Kidney (tissue), 14 donors: ENCODE results near the gene AMTN. TPM values are rescaled to one million over a fixed set of nuclear protein-coding genes. Genes with fewer than 3 reads are reported as not detected.
"Not testable (repeated sequence)": the region's sequence is repeated elsewhere in the genome, so short reads cannot be mapped to it uniquely, and the experiment has no call there.

Experiments
- DNase-seq, 5 donors: peaks; one replicate each; pipeline ENCODE4 v3.0.0-alpha.2; 2013 to 2020
- FAIRE-seq: peaks from 2 replicates; lab custom pipeline; 2012; peaks lifted over from hg19 to GRCh38; lab: Jason Lieb, UNC
- H3K27ac ChIP-seq, 2 donors: one replicate each; pipeline ENCODE4 v1.7.0; 2013; ENCODE audit warnings: low read depth in 2 of 2, low read length in 2 of 2, inconsistent platforms in 1 of 2
- H3K27me3 ChIP-seq: one replicate; pipeline ENCODE4 v1.7.1; 2013; ENCODE audit warnings: low read length, inconsistent platforms; ENCODE audit not compliant: control insufficient read depth, insufficient read depth
- H3K36me3 ChIP-seq, 3 donors: one replicate each; pipeline versions ENCODE4 v1.7.0 to v1.7.1; 2013; ENCODE audit warnings: low read length in 3 of 3, control low read depth in 1 of 3, inconsistent platforms in 1 of 3; ENCODE audit not compliant: insufficient read depth in 3 of 3, control insufficient read depth in 2 of 3
- H3K4me1 ChIP-seq, 3 donors: one replicate each; pipeline versions ENCODE4 v1.7.0 to v1.7.1; 2013; ENCODE audit warnings: low read length in 3 of 3, inconsistent platforms in 1 of 3, low read depth in 1 of 3; ENCODE audit not compliant: control insufficient read depth in 2 of 3, insufficient read depth in 2 of 3
- H3K4me3 ChIP-seq, 3 donors: one replicate each; pipeline versions ENCODE4 v1.7.0 to v1.8.1; 2013; ENCODE audit warnings: low read length in 3 of 3, control low read depth in 1 of 3, inconsistent platforms in 1 of 3
- H3K9ac ChIP-seq, 3 donors: one replicate each; pipeline versions ENCODE4 v1.7.0 to v1.7.1; 2013; ENCODE audit warnings: low read length in 3 of 3, control low read depth in 1 of 3, inconsistent platforms in 1 of 3
- H3K9me3 ChIP-seq, 3 donors: one replicate each; pipeline versions ENCODE4 v1.7.0 to v1.7.1; 2013; ENCODE audit warnings: low read length in 3 of 3, control low read depth in 1 of 3, inconsistent platforms in 1 of 3; ENCODE audit not compliant: control insufficient read depth in 2 of 3, insufficient read depth in 1 of 3
- CTCF ChIP-seq: IDR thresholded peaks from 3 replicates; pipeline ENCODE4 v1.5.1; 2012; ENCODE audit warnings: mild to moderate bottlenecking, moderate library complexity, borderline replicate concordance; ENCODE audit not compliant: insufficient read depth; ENCODE audit errors: extremely low read depth
- intact Hi-C: fragments of 100-400 bp; cut with DNase I; formaldehyde crosslinking; loops from one replicate; pipeline ENCODE4 v1.11.1; 2022
- polyA plus RNA-seq: library from polyadenylated mRNA; stranded (reverse); fragments of 350-450 nt; fragmentation: Illumina TruSeq; extraction: RNeasy Lipid Tissue Mini Kit (QIAGEN cat#74804); gene quantifications from one replicate; pipeline ENCODE4 v1.2.3, GENCODE V29; 2014; ENCODE audit warnings: low read depth, low replicate concordance; ENCODE audit not compliant: insufficient read depth
- total RNA-seq: library from RNA; stranded (reverse); fragmentation: NEBNext Ultra II Directional; extraction: Animal tissue kit (Norgen Biotek cat#: 25700); gene quantifications from one replicate; pipeline ENCODE4 v1.2.1, GENCODE V29; 2021
- donor health status: control.
- donor health status: control.
- donor health status: control.
- donor health status: control.
- donor health status: control.
- donor health status: DM: yes; HTN: yes; CAD: no.
- donor health status: Normal renal cell carcinoma (clear cell type).

Gene AMTN
- total and polyA plus RNA-seq, 2 donors from 2014 or later, result not detected

GRCh38 chr4:70531981-70532380, 13.6 kb downstream of the AMTN start:
- TF ChIP-seq CTCF, result no peak
- no peak overlapping the region for H3K27ac ChIP-seq
- no peaks in the 10 kb centered on the region for H3K27me3 ChIP-seq
- FAIRE-seq (no peak), DNase-seq (no peak)
- intact Hi-C loops, result no loop called here
- no peak overlapping the region for H3K4me3 ChIP-seq
- no peaks in the 10 kb centered on the region for H3K4me1 ChIP-seq
- no peaks in the 10 kb centered on the region for H3K9me3 ChIP-seq
- H3K9ac ChIP-seq, result no peak overlapping the region
- no peaks in the 10 kb centered on the region for H3K36me3 ChIP-seq

- no peaks in the 10 kb centered on the region for H3K36me3 ChIP-seq
- no peaks in the 10 kb centered on the region for H3K4me1 ChIP-seq
- intact Hi-C loops, result no loop called here
- H3K27ac ChIP-seq, result no peak overlapping the region
- H3K9me3 ChIP-seq, result no peaks in the 10 kb centered on the region
- DNase-seq (peak in 1 of 5 donors; percentile 8), FAIRE-seq (no peak)
- H3K4me3 ChIP-seq, result no peak overlapping the region
- no peaks in the 10 kb centered on the region for H3K27me3 ChIP-seq
- TF ChIP-seq CTCF, result no peak
- H3K9ac ChIP-seq, result no peak overlapping the region
Measured at GRCh38 chr4:70533211-70533610, 14.8 kb downstream of the AMTN start.

GRCh38 chr4:70533791-70534190, 15.4 kb downstream of the AMTN start:
- no peak overlapping the region for H3K27ac ChIP-seq
- H3K9ac ChIP-seq, result no peak overlapping the region
- no peaks in the 10 kb centered on the region for H3K9me3 ChIP-seq
- DNase-seq, result peak in 1 of 5 donors; percentile 8
- no peaks in the 10 kb centered on the region for H3K4me1 ChIP-seq
- FAIRE-seq, result no peak
- intact Hi-C loops, result no loop called here
- no peaks in the 10 kb centered on the region for H3K36me3 ChIP-seq
- no peak for TF ChIP-seq CTCF
- no peaks in the 10 kb centered on the region for H3K27me3 ChIP-seq
- no peak overlapping the region for H3K4me3 ChIP-seq

GRCh38 chr4:70534886-70535285, 16.5 kb downstream of the AMTN start:
- H3K9me3 ChIP-seq, H3K36me3 ChIP-seq, H3K9ac ChIP-seq, DNase-seq, H3K27ac ChIP-seq, H3K4me3 ChIP-seq, H3K4me1 ChIP-seq, H3K27me3 ChIP-seq, FAIRE-seq, intact Hi-C loops: not testable (repeated sequence)
